Measurements from ENCODE around the gene GNB3. TPM values are rescaled to one million over a fixed set of nuclear protein-coding genes. Genes with fewer than 3 reads are reported as not detected.
"Not testable (repeated sequence)": the region's sequence is repeated elsewhere in the genome, so short reads cannot be mapped to it uniquely, and the experiment has no call there.

Gene GNB3
- total and polyA plus RNA-seq, 2 of the 4 experiments (the other 2 are of a cell fraction) = 0.72 to 20.5 TPM

DNA sequence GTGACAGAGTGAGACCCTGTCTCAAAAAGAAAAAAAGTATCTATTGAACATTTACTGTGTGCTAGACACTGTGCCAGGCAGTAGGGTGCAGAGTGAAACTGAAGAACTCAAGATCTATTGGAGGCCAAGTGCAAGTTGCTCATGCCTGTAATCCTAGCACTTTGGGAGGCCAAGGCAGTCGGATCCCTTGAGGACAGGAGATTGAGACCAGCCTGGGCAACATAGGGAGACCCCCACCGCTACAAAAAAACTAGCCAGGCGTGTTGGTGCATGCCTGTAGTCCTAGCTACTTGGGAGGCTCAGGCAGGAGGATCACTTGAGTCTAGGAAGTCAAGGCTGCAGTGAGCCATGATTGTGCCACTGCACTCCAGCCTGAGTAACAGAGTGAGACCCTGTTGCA, 52.0 kb downstream of the GNB3 start:
- H2BK15ac ChIP-seq (ENCODE audit: low read depth, low read length); H3K4me2 ChIP-seq (ENCODE audit: low read depth, low read length); H2BK20ac ChIP-seq (ENCODE audit: low read depth, low read length); H2AK9ac ChIP-seq (replicated peaks; ENCODE audit: low read depth, low read length, poor library complexity); BruUV-seq (replicated peaks); H3K4me3 ChIP-seq (ENCODE audit: insufficient read depth, low read depth, low read length); H3K27ac ChIP-seq (ENCODE audit: insufficient read depth, low read length); DNase-seq; H2BK120ac ChIP-seq (ENCODE audit: low read depth, low read length); H3K23ac ChIP-seq (ENCODE audit: low read depth, low read length); H2AK5ac ChIP-seq (ENCODE audit: low read depth, low read length); H2AFZ ChIP-seq (replicated peaks; ENCODE audit: low read length, poor library complexity); H3K36me3 ChIP-seq (ENCODE audit: control insufficient read depth, insufficient read depth, low read length); H3K56ac ChIP-seq (ENCODE audit: extremely low read depth, insufficient read depth, low read length); H3K14ac ChIP-seq (replicated peaks; ENCODE audit: low read depth, low read length); H2BK5ac ChIP-seq (ENCODE audit: low read depth, low read length, poor library complexity, severe bottlenecking); intact Hi-C loops (cut with micrococcal nuclease); H3K4ac ChIP-seq (ENCODE audit: low read depth, low read length); ATAC-seq (ENCODE audit: low read depth); H3K9me1 ChIP-seq (ENCODE audit: insufficient read depth, low read length); POLR2A ChIA-PET (ENCODE audit: unreplicated experiment); H3K9me3 ChIP-seq (ENCODE audit: control insufficient read depth, insufficient read depth, low read length); H3K18ac ChIP-seq (ENCODE audit: low read depth, low read length); H4K5ac ChIP-seq (ENCODE audit: low read depth, low read length); H3K27me3 ChIP-seq (ENCODE audit: control insufficient read depth, insufficient read depth, low read length); H3K4me1 ChIP-seq (ENCODE audit: control insufficient read depth, insufficient read depth, low read length); H4K8ac ChIP-seq (ENCODE audit: low read depth in 2 of 2, low read length in 2 of 2); H4K20me1 ChIP-seq (ENCODE audit: insufficient read depth, low read length); dilution Hi-C loops (cut with HindIII; ENCODE audit: low sequenced_read_pairs, unreplicated experiment); H3K9ac ChIP-seq (ENCODE audit: low read depth, low read length); H4K91ac ChIP-seq (ENCODE audit: insufficient read depth, low read depth, low read length); in situ Hi-C loops (cut with MboI; ENCODE audit: low sequenced_read_pairs); CTCF ChIA-PET: not testable (repeated sequence)
- 95% methylated on average over 3 of the region's 3 CpGs; no CpG with 5 or more reads in 1 of the 2 experiments for WGBS, 2 experiments (ENCODE audit: extremely low coverage in 2 of 2, insufficient read length in 1 of 2)
- H3K79me1 ChIP-seq (ENCODE audit: low read depth in 1 of 2, low read length in 2 of 2) = peaks cover 5 to 20% of the 10 kb centered on the region in 2 experiments; a peak in 3 of 4 replicates
